ENCODE results near the gene BABAM2. TPM values are rescaled to one million over a fixed set of nuclear protein-coding genes. Genes with fewer than 3 reads are reported as not detected.
A peak's percentile ranks its signal among the peaks of the same experiment; 100 is the strongest.

BABAM2 gene
- polyA plus RNA-seq, 3 donors from 2014 or later: 52.4 to 89.2 (median 74.1) TPM

DNA sequence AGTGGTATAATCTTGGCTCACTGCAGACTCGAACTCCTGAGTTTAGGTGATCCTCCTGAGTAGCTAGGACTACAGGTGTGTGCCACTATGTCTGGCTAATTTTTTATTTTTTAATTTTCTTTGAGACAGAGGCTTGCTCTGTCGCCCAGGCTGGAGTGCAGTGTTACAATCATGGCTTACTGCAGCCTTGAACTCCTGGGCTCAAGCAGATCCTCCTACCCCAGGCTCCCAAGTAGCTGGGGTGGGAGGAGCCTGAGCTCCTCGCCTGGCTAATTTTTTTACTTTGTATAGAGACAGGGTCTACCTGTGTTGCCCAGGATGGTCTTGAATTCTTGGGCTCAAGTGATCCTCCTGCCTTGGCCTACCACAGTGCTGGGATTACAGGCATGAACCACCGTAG, 62.5 kb downstream of the BABAM2 start:
- Mint-ChIP-seq H3K4me1 (peaks cover 54 to 76% of the 10 kb centered on the region in 2 donors), H3K27me3 (ENCODE audit: low read depth in 3 of 3) (no peaks in the 10 kb centered on the region), H3K9me3 (no peaks in the 10 kb centered on the region), H3K36me3 (peaks cover 0 to 12% (median 0%) of the 10 kb centered on the region in 3 donors), H3K4me3 (peak overlapping the region in 1 of 5 donors; percentile 33), H3K27ac (peak overlapping the region in 4 of 6 donors; percentile 7 to 55 (median 36))
- DNase-seq: no peak

DNA sequence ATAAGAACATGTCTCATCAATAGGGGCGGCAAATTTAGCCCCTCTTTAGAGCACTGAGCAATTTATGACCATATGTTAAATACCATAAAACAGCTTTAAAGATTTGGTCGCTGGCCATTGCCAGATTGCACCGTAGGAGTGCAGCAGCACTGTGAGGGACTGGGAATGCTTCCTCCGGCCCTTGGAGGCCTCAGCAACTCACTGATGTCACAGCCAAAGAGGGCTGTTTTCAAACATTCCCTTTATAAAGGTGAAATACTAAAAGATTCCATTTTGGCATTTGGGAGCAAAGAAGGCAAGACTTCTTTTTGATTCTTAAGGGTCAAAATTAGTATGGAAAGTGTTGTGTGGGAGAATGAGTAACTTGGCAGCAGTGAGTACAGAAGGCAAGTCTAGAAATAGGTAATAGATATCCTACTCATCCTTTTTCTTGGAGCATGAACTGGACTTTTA, 63.7 kb downstream of the BABAM2 start:
- DNase-seq: no peak
- H3K27me3 Mint-ChIP-seq (ENCODE audit: low read depth in 3 of 3): no peaks in the 10 kb centered on the region
- H3K27ac Mint-ChIP-seq: peak overlapping the region; percentile 31 to 88 (median 78)
- H3K4me3 Mint-ChIP-seq: peak overlapping the region in 1 of 5 donors; percentile 24
- peaks cover 0 to 12% (median 0%) of the 10 kb centered on the region in 3 donors for H3K36me3 Mint-ChIP-seq
- H3K9me3 Mint-ChIP-seq: no peaks in the 10 kb centered on the region
- peaks cover 60 to 85% of the 10 kb centered on the region in 2 donors for H3K4me1 Mint-ChIP-seq

DNA sequence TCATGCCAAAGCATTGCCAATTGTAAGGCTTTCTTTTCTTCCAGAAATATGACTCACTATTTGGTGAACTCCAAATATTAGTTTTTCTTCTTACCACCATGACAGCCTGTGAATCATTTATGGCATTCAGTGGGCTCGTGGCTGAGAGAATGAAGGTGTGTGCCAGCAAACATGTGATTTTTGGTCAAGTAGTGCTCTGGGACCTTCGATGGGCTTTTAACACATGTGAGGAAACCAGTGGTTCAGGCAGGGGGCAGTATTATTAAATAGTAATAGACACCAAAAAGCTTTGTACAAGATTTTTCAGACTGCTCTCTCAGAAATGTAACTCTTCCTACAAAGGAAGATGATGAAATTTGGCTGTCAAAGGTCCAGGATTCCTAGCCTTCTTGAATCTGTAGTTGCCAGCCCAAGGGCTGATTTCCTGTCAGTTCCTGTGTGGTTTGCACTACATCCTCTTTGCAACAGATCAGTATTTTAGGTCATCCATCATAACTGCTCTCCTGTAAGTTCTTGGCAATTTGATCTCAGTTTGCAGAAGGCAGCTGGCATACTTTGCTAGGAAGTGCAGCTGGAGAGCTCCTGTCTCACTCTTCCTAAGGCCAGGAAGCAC, 64.3 kb downstream of the BABAM2 start:
- DNase-seq: peak; percentile 32 to 42 (median 33)
- peaks cover 64 to 91% of the 10 kb centered on the region in 2 donors for H3K4me1 Mint-ChIP-seq
- H3K4me3 Mint-ChIP-seq: peak overlapping the region; percentile 36 to 74 (median 65)
- no peaks in the 10 kb centered on the region for H3K9me3 Mint-ChIP-seq
- peaks cover 0 to 12% (median 0%) of the 10 kb centered on the region in 3 donors for H3K36me3 Mint-ChIP-seq
- H3K27ac Mint-ChIP-seq: peak overlapping the region; percentile 78 to 88 (median 86)
- no peaks in the 10 kb centered on the region for H3K27me3 Mint-ChIP-seq (ENCODE audit: low read depth in 3 of 3)

DNA sequence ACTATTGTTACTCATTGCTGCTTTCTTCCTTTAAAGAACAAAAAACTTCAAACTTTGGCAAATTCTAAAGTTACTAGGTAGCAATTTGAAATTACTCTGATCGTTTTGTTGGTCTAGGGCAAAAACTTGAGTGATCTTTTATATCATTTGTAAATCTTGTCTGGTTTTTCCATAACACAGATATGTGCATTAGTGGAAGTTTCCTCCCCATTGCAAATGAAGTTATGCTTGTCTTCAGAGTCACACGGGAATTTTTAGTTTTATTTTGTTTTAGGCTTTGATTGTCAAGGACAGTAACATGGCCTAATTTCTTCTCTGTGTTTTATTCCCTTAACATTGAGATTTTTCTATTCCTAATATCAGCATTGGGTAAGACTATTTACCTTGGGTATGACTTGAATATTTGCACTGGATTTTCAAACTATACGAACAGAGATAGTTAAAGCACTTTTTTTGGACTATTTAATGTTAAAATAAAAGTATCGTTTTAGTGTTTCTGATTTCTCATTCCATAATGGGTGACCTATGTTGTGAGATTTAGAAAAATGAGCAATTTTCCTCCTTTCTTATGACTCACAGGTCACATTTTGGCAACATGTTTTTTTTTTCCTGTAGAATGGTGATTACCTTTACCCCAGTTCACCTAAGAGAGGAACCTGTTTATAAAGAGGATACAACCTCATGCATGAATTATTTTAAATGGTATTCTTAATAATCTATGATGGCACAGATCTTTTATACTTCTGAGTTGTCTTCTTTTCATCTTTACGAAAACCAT, 65.0 kb downstream of the BABAM2 start:
- H3K4me3 Mint-ChIP-seq: peak overlapping the region; percentile 36 to 74 (median 65)
- H3K9me3 Mint-ChIP-seq: no peaks in the 10 kb centered on the region
- H3K36me3 Mint-ChIP-seq: peaks cover 0 to 12% (median 0%) of the 10 kb centered on the region in 3 donors
- no peaks in the 10 kb centered on the region for H3K27me3 Mint-ChIP-seq (ENCODE audit: low read depth in 3 of 3)
- DNase-seq: no peak
- H3K27ac Mint-ChIP-seq: peak overlapping the region; percentile 78 to 88 (median 86)
- peaks cover 71 to 95% of the 10 kb centered on the region in 2 donors for H3K4me1 Mint-ChIP-seq

DNA sequence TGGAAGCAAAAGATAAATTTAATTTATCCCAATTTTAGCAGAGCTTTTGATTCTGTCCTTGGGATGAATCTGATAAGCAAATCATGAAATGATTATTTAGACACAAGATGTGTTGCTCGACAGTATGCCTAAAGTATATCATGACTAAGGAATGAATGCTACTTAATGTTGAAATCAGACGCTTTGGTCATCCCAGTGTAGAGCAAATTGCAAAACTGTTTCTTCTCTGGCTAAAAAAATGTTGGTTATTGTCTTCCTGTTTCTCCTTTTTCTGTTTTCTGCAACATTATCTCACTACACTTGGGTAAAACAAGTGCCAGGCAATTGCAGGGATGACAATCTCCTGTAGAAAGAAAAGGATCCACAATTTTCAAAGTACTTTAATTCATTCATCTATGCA, 66.4 kb downstream of the BABAM2 start:
- Mint-ChIP-seq H3K4me1 (peaks cover 74 to 93% of the 10 kb centered on the region in 2 donors), H3K27me3 (ENCODE audit: low read depth in 3 of 3) (no peaks in the 10 kb centered on the region), H3K9me3 (no peaks in the 10 kb centered on the region), H3K27ac (peak overlapping the region in 2 of 6 donors; percentile 47 to 66), H3K36me3 (peaks cover 0 to 4% (median 0%) of the 10 kb centered on the region in 3 donors), H3K4me3 (no peak overlapping the region)
- no peak for DNase-seq

DNA sequence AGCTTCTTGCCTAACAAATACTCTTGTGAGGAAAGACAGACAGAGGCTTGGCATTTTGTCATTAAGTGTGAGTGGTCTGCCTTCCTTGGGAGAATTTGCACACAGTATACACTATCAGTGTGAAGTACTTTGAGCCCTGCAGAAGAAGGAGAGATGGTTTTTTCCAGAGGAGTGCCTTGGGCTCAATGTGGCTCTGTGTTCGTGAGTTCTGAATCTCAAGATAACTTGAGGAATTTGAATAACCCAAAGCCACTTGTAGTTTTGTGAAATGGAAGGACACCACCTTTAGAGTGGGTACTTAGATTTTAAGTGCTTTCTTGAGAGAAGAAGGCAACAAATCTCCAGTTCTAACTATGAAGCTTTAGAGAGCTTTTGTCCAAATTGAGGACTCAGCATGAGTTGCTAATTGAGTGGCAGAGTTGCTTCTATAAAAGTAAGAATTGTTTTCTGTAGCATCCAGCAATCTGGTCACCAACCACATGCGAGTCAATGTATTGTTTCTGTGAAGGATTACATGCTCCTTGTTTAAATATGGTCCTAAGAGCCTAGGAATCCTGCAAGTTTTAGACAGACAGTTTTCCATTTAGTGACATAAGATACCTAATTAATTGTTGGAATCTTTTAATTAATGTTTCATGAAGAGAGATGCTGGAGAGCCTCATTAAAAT, 68.3 kb downstream of the BABAM2 start:
- H3K36me3 Mint-ChIP-seq: no peaks in the 10 kb centered on the region
- H3K4me3 Mint-ChIP-seq: peak overlapping the region in 1 of 5 donors; percentile 33
- peaks cover 58 to 78% of the 10 kb centered on the region in 2 donors for H3K4me1 Mint-ChIP-seq
- no peaks in the 10 kb centered on the region for H3K9me3 Mint-ChIP-seq
- H3K27ac Mint-ChIP-seq: peak overlapping the region in 2 of 6 donors; percentile 27 to 29
- DNase-seq: no peak
- H3K27me3 Mint-ChIP-seq (ENCODE audit: low read depth in 3 of 3): no peaks in the 10 kb centered on the region

DNA sequence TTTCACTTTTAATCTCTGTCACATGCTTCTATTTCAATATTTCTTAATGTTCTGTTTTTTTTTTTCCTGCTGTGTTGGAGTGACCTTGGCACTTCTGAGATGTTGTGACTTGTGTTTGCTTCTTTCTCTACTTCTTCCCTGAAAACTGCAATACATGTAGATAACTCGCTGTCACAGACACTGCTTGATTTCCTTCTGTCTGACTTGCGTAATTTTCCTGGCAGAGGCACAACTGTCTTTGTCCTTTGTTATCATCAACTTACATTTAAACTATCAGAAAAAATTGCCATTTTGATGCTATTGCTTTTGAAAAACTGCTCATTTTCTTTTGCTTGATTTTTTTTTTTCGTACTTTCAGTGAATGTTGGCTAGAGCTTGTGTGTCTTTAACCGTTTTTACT, 69.0 kb downstream of the BABAM2 start:
- Mint-ChIP-seq H3K27me3 (ENCODE audit: low read depth in 3 of 3) (no peaks in the 10 kb centered on the region), H3K4me1 (peaks cover 51 to 72% of the 10 kb centered on the region in 2 donors), H3K4me3 (peak overlapping the region in 1 of 5 donors; percentile 2)

DNA sequence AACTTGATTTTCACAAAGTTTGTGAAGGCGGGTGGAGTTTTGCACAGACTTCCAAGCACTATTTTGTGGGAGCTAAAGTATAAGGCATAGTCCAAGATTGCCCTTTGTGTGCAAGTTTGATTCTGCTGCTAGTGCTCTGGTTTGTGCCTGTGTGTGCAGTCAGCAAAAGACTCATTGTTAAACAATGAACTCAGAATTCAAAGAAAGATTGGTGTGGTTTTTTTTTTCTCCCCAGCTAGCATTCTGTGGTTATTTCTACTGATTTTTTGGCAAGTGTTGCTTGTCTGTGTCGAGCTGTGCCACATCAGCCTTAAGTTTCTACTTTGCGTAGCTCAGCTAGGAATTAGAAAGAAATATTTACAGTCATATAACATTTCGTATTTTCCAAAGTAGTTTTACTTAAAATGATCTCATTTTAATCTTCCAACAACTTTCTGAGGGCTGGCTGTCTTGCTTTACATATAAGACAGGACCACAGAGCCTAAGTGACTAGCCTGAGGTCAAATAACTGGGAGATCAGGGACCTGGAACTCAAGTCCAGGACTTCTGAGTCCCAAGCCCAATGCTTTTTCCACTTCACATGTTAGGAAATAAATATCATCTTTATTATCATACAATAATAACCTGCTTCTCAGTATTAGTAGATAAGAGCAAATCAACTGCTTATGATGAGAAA, 69.8 kb downstream of the BABAM2 start:
- peak overlapping the region; percentile 10 to 65 (median 50) for H3K4me3 Mint-ChIP-seq
- H3K27ac Mint-ChIP-seq: peak overlapping the region; percentile 25 to 78 (median 34)
- H3K4me1 Mint-ChIP-seq: peaks cover 43 to 63% of the 10 kb centered on the region in 2 donors
- DNase-seq: peak in 2 of 3 donors; percentile 10 to 27
- no peaks in the 10 kb centered on the region for H3K27me3 Mint-ChIP-seq (ENCODE audit: low read depth in 3 of 3)
- H3K36me3 Mint-ChIP-seq: no peaks in the 10 kb centered on the region
- no peaks in the 10 kb centered on the region for H3K9me3 Mint-ChIP-seq

More for the DNA sequence above, 69.0 kb downstream of the BABAM2 start:
- H3K27ac Mint-ChIP-seq: no peak overlapping the region
- no peaks in the 10 kb centered on the region for H3K9me3 Mint-ChIP-seq
- H3K36me3 Mint-ChIP-seq: no peaks in the 10 kb centered on the region
- DNase-seq: no peak

DNA sequence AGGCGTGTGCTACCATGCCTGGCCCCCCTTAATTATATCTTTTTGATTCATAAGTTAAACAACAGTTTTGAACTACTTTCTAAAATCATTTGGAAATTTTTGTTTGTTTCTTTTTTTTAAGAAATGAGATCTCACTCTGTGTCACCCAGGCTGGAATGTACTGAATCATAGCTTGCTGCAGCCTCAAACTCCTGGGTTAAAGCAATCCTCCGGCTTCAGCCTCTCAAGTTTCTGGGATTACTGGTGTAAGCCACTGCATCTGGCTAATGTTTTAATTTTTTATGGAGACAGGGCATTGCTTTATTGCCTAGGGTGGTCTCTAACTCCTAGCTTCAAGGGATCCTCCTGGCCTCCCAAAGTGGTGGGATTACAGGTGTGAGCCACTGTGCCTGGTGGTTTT, 71.5 kb downstream of the BABAM2 start:
- Mint-ChIP-seq H3K27me3 (ENCODE audit: low read depth in 3 of 3) (no peaks in the 10 kb centered on the region), H3K27ac (peak overlapping the region in 1 of 6 donors; percentile 12), H3K9me3 (peaks cover 0 to 1% (median 0%) of the 10 kb centered on the region in 6 donors), H3K4me1 (peaks cover 47 to 63% of the 10 kb centered on the region in 2 donors), H3K4me3 (no peak overlapping the region), H3K36me3 (no peaks in the 10 kb centered on the region)
- no peak for DNase-seq

DNA sequence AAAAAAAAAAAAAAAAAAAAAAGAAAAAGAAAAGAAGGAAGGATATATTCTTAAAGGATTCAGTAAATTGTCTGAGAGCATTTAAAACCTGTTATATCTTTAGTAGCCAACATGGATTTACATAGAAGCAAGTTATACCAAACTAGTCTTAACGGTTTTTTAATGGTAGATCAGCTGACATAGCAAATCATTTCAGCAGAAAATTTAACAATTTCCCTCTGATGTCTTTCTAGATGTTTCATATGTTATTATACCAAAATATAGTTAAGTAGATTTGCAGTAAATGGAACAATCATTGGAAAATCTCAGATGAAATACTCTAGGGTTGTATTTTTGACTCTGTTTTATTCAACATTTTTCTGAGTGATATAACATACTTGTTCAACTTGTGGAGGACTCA, 72.9 kb downstream of the BABAM2 start:
- H3K4me3 Mint-ChIP-seq: no peak overlapping the region
- H3K9me3 Mint-ChIP-seq: peaks cover 0 to 8% (median 5%) of the 10 kb centered on the region in 6 donors
- no peak overlapping the region for H3K27ac Mint-ChIP-seq

DNA sequence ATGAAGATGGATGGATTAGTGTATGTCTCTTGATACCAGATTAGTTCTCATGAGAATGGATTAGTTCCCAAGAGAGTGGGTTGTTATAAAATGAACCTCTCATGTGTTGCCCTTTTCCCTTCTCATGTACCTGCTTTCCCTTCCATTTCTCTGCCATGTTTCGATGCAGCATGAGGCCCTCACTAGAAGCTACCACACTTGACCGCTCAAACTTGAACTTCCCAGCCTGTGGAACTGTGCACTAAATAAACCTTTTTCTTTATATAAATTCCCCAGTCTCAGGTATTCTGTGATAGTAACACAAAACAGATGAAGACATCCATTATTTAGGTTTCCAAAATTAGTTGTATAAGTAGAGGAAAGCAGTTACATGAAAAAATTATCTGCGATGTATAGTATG, 73.5 kb downstream of the BABAM2 start:
- Mint-ChIP-seq H3K27me3 (ENCODE audit: low read depth in 3 of 3) (no peaks in the 10 kb centered on the region), H3K4me1 (peaks cover 38 to 55% of the 10 kb centered on the region in 2 donors), H3K27ac (peak overlapping the region in 2 of 6 donors; percentile 21 to 71), H3K36me3 (peaks cover 8 to 12% (median 12%) of the 10 kb centered on the region in 3 donors), H3K4me3 (no peak overlapping the region), H3K9me3 (peaks cover 1 to 13% (median 5%) of the 10 kb centered on the region in 6 donors)
- no peak for DNase-seq

More for the DNA sequence above, 72.9 kb downstream of the BABAM2 start:
- no peak for DNase-seq
- H3K27me3 Mint-ChIP-seq (ENCODE audit: low read depth in 3 of 3): no peaks in the 10 kb centered on the region
- H3K36me3 Mint-ChIP-seq: peaks cover 8% of the 10 kb centered on the region in 3 donors
- peaks cover 42 to 61% of the 10 kb centered on the region in 2 donors for H3K4me1 Mint-ChIP-seq

DNA sequence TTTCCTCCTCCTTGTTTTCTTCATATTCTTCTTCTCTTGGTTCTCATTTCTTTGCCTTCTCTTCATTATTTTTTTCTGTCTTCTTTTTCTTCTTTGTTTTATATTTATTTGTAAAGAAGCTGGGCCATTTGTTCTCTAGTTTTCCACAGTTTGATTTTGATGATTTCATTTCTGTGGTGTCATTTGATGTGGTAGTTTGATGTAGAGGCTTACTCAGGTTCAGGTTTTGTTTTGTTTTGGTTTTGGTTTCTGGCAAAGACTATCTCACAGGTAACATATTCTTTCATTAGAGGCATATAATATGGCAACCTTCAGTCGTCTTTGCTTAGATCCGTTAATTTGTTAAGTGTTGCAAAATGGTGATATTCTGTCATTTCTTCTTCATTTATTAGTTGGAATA, 75.3 kb downstream of the BABAM2 start:
- DNase-seq: peak; percentile 15 to 26 (median 19)
- Mint-ChIP-seq H3K27ac (peak overlapping the region in 5 of 6 donors; percentile 2 to 75 (median 36)), H3K4me1 (peaks cover 20 to 42% of the 10 kb centered on the region in 2 donors), H3K36me3 (peaks cover 13 to 18% (median 15%) of the 10 kb centered on the region in 3 donors), H3K27me3 (ENCODE audit: low read depth in 3 of 3) (no peaks in the 10 kb centered on the region), H3K4me3 (peak overlapping the region in 3 of 5 donors; percentile 1 to 55 (median 16)), H3K9me3 (peaks cover 1 to 19% (median 5%) of the 10 kb centered on the region in 6 donors)

DNA sequence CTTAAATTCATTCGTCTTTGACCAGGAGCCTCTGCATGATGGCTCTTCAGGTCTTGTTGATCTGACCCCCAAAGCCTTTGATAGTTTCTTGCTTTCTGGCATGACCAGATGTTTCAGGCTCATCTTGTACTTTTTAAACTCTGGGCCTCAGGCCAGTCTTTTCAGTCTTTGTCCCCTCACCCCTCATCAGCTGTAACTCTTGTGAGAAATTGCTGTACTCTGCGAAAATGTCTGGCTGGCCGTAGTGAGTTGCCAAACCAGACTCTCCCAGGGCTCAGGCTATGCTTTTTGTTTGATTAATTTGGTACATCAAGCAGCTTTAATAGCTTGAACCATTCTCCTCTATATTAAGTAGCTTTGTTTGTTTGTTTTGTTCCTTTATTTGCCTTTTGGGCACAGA, 75.9 kb downstream of the BABAM2 start:
- H3K9me3 Mint-ChIP-seq: peaks cover 1 to 19% (median 5%) of the 10 kb centered on the region in 6 donors
- DNase-seq: no peak
- peaks cover 13 to 18% (median 15%) of the 10 kb centered on the region in 3 donors for H3K36me3 Mint-ChIP-seq
- H3K4me3 Mint-ChIP-seq: no peak overlapping the region
- H3K27me3 Mint-ChIP-seq (ENCODE audit: low read depth in 3 of 3): no peaks in the 10 kb centered on the region
- H3K27ac Mint-ChIP-seq: peak overlapping the region in 4 of 6 donors; percentile 2 to 58 (median 50)
- peaks cover 16 to 38% of the 10 kb centered on the region in 2 donors for H3K4me1 Mint-ChIP-seq
